HG02885 (cell line): Measurements from ENCODE around the gene PRPF40B.

Source experiments
- ATAC-seq: cut with Tn5 transposase; IDR thresholded peaks from one replicate; pipeline ENCODE4 v1.9.1; 2021; ENCODE audit warnings: mild to moderate bottlenecking; ENCODE audit not compliant: unreplicated experiment, poor library complexity

PRPF40B gene

DNA sequence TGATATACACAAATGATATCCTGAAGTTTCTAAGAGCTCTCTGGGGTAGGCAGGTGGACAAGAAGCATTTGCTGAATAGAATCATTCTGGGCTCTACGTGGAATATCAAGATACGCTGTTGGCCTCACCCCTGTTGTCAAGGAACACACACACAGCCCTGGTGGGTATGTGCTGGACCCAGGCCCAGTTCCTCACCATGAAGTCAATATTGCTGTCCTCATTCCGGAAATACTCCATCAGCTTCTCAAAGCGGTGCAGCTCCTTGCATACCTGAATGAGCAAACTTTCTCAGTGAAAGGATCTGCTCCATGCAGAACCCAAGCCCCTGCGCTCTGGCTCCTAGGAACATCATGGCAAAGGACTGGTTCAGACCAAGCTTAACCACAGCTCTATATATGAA lies 31.4 kb downstream of the PRPF40B start:
- ATAC-seq = no peak

DNA sequence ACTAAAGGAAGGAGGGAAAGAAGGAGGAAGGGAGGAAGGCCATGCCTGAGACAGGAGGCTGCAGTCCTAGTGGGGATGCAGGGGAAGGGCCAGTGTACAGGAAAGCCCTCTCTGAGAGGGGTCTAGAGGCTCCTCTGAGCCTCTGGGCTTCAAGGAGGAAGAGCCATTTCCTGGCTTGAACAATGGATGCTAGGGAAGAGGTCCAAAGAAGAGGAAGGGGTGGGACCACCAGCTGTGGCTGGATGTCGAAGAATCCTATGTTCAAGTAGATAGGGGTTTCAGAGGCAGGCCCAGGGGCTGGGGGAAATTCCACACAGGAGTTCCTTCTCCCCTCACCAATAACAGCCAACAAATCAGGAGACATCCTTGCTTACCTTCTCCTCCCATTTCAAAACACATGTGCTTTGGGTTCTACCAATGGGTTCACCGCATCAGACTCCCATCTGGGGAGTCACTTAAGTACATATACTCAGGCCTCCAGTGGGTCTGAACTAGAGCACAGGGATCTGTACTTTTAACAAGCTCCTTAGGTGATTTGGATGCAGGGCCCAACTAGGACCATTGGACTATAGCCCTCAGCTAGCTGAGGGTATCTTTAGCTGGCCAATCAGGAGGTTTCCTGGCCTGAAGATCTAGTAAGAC lies 32.4 kb downstream of the PRPF40B start:
- no peak for ATAC-seq

DNA sequence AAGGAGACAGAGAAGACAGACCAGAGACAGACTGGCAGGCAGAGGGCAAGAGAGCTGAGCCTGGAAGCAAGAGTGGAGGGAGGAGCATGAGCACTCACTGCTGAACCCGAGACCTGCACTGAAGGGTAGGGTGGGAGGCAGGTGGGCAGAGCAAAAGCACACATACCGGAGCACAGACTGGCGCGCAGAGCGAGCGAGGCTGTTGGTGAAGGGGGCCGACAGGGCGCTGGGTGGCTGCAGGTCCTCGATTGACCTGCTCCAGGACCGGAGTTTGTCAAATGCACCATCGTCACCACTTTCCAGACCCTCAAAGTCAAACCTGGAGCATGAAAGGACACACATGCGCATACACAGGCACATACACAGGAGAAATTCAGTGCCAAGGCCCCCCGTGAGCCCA lies 34.9 kb downstream of the PRPF40B start:
- no peak for ATAC-seq

DNA sequence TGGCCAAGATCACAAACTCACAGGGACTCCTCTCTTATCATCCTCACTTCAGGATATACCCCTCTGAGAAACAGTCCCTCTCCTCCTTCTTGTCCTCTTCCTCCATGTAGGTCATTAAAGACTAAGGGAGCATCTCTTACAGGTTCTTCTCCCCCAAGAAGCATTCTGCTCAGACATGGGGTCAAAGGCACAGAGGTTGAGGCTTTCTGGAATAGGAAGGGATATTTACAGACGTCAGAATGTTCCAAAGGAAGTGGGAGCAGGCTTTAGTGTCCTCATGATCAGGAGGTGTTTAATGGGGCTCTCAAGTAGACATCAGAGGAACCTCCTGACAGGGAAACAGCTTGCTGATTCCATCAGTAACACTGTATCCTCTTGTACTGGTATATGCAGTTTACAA lies 36.4 kb downstream of the PRPF40B start:
- no peak for ATAC-seq

DNA sequence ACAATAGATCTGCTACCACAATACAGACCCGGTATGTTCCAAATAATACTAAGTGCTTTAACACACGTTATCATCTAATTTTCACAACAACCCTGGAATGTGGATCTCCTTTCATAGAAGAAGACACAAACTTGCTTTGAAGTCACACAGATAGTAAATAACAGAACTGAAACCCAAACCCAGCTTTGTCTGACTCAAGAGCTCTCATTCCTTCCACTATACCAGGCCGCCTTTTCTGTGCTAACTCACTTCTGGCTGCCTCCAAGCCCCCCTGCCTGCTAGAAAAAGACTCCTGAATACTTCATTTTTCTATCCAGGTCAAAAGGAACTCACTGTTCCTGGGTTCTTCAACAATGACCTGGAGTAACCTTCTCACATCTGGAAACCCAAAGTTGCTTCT lies 37.8 kb downstream of the PRPF40B start:
- ATAC-seq = peak; percentile 52

DNA sequence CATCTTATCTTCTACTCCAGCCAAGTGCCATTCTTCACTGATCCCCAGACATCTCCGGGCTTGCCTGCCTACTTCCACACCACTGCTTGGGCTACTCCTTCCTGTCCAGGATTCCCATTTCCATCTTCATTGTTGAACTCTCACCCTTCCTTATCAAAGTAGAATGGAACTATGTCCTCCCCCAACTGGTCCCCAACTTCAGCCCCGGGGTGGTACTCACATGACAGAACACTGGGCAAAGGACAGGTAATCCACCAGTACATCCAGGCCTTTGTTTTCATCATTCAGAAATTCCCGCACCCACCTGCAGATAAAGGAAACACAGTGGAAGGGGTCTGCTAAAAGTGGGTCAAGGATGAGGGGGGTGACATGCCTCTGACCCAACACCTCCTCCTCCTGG lies 38.4 kb downstream of the PRPF40B start:
- no peak for ATAC-seq

DNA sequence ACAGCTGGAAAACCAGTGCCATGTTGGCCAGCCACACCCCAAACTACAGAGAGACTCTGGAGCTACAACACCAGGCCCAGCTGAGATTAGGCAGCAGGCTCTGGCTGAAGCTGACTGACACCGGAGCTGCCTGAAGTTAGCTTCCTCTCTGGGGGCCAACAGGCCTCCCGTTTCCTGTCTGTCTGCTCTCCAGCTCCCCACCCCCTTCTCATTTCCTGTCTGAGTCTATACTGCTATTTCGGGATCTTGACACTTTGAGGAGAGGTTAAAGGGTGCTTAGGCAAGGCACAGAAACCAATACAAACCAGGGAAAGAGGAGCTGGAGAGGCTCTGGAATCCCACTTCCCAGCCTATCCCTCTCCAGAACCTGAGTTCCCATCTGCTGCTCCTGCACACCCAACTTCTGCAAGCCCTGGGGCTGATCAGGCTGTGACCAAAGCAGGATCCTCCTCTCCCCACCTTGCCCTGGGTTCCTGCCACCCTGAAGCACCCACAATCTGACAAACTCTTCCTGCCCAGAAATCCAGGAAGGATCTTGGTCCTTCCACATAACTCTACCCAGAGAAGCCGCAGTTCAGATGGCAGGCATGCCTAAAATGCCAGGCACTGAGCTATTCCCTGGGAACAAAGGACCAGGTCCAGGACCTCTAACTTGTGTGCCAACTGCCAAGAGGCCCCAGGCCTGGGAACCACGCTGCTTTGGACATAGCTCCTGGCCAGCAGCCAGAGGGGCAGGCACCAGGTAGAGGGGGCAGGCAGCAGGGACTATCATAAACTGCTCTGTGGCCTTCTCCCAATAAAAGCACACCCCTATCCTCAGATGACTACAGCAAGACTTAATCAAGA lies 39.9 kb downstream of the PRPF40B start:
- ATAC-seq = peak; percentile 79

DNA sequence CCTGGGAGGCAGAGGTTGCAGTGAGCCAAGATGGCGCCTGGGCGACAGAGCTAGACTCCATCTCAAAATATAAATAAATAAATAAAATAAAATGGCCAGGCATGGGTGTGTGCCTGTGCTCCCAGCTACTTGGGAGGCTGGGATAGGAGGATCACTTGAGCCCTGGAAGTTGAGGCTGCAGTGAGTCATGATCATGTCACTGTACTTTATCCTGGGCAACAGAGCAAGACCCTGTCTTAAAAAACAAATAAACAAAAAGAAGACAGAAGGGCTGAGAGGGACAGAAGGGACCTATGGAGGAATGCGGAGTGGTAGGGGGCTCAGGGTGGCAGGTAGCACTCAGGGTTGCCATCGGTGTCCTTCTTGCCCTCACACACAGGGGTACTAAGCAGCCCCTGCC lies 40.8 kb downstream of the PRPF40B start:
- no peak for ATAC-seq

DNA sequence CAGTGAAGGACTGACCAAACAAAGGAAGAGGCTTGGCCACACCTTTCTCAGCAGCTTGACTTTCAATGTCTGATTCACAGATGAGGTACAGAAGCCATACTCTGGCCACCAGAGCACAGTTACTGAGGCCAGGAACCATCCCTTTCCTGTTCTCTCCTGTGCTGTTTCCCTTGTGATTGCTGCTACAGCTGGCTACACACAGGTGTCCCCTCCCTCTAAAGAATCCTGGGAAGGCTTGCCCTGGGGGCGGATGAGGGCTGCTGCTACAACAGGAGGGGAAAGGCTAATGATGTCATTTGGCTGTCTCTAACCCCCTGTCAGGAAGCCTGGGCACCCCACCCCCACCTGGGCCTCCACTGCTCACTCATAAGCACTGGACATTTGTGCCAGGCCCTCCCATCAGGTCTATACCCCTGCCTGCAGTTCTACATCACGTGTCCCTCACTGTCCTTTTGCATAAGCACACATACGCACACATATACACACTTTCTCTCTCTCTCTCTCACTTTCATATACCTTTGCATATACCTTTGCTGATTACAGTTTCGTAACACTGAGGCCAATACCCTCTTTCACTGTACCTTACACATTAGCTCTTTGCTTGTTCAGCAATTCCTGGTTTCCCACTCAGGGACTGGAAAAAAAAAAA lies 41.4 kb downstream of the PRPF40B start:
- ATAC-seq = peak; percentile 55

DNA sequence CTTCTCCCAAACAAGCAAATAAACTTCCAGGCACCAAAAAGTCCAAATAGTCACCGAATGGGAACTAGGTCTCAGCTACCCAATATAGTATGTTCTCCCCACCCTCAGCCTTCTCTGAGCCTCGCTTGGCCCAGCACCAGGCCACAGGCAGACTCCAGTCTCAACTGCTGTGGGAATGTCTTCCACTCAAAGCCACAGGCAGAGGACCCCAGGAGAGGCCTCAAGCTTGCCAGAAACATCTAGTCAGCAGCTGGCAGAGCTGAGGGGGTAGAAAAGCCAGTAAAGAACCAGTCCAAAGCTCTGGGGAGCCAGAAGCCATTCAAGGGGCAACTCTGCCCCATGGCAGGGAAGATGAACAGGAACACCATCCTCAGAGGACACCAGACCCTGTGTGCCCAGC lies 42.0 kb downstream of the PRPF40B start:
- ATAC-seq = no peak

DNA sequence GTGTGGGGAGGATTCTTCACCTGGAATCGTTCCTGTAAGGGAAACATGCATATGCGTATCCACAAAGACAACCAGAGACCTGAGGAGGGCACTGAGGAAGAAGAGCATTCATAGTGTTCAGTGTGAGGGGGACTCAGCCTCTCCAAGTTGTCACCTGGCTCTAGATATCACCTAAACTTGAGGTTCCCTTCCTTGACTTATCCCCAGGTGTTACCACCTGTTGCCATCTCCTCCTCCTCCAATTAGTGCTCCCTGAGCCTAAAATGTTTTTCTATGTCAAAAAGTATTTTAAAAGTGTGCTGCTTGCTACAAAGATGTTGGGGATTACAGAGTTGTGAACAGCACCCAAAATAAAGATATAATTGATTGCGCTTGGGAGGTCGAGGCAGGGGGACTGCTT lies 42.8 kb downstream of the PRPF40B start:
- ATAC-seq = no peak

DNA sequence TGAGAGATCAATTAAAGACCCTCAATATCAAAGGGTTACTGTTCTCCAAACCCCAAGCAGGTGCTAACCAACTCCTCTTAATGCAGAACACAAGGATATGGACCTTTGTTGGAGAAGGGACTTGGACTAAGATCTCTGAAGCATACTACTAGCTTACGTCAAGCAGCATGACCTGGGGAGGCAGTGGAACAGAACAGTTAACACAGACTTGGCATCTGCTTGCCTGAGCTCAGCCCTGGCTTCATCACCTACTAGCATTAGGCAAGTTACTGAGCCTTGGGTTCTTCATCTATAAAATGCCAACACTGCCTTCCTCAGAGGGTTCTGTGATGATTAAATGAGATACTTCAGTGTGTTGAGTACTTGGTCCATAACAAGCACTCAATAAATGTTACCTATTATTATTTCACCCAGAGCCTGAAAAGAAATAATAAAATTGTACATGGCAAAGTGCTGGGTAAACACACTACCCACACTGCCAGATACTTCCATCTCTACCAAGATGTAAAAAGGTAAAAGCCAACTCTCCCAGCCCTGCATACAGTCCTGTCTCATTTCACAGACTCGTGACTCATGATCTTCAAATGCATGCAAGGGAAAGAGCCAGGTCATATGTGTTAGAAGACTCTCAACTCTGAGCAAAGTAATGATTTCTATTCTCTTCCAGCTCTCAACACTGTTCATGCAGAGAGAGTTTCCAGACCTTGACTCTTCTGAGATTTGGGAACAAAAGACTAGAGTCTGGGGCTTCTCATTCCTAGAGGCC lies 44.1 kb downstream of the PRPF40B start:
- ATAC-seq = no peak

DNA sequence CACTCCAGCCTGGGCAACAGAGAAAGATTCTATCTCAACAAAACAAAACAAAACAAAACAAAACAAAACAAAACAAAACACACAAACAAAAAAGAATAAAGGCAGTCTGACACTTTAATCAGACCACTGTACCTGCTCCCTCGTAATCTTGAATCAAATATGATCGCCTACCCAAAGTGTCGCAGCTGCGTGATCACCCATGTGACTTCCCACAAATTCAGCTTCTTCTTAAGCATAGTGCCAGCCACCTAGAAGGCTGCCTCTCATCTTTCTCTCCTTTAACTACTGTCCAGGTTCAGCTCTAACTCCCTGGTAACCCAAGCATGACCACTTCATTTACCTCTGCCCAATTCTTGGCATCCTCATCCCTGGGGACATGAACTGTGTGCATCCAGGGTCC lies 46.4 kb downstream of the PRPF40B start:
- ATAC-seq = no peak

DNA sequence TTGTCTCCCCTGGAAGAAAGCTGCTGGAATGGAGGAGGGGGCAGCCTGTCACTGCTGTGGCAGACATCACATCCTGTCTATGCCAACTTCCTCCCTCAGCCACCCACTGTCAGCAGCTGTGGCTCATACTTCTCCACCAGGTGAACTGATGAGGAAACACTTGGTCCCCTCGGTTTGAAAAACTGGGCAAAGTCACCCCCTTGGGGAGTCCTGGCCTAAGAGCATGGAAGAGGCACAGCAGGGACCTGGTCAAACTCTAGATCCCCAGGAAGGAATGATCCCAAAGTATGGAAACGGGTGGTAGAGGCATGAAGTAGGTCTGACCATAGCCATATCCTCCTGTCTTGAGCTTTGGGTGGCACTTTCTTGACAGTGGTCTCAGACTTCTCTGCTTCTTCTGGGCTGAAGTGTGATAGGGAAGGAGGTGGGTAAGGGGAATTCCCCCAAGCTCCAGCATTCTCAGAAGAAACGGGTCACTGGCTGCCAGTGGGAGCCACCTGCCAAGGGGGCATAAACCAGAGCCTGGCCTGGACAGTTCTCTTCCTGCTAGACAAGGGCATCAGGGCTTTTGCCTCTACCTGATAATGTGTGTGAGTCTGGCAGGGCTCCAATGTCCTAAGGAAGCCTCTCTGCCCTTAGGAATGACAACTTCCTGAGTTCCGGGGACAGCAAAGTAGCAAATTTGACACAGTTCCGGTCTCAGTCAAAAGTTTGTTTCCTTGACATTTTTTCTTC lies 47.8 kb downstream of the PRPF40B start:
- ATAC-seq = no peak

DNA sequence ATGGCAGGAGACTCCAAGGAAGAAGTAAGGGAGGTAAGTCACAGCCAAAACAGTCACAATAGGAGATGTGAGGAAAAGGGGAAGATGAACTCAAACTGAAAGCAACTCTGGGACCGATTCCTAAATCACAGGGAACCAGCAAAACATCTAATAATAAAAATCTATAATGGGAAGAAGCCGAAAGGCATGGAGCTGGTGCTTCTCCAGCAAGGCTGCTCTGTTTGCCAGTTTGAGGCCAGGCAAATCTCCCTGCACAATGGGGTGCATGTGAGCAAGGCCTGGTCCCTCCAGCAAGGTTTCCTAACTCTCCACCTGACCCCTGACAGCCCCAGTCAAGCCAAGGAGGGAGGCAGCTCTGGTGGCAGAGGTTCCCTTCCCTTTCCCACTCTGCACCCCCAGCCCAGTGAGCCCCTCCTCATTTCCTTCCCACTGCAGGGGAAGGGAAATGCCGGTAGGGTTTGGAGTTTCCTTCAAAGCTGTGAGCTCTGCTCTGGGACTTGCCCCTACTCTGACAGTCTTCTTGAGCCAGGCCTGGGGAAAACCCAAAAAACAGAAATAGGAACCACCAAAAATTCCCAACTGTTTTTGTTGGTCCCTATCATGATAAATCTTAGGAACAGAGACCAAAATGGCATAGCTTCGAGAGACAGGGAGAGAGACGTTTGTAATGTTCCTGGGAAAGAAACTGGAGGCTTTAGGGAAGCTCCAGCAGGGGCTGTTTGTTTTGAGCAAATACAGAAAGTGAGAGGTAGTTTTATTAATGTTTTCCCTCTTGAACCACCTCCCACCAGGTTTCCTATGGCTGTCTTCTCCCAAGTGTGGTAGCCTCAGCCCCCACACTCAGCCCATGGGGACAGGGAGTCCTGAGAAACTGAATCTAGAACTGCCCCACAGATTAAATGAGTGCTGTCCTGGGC lies 49.2 kb downstream of the PRPF40B start:
- no peak for ATAC-seq

DNA sequence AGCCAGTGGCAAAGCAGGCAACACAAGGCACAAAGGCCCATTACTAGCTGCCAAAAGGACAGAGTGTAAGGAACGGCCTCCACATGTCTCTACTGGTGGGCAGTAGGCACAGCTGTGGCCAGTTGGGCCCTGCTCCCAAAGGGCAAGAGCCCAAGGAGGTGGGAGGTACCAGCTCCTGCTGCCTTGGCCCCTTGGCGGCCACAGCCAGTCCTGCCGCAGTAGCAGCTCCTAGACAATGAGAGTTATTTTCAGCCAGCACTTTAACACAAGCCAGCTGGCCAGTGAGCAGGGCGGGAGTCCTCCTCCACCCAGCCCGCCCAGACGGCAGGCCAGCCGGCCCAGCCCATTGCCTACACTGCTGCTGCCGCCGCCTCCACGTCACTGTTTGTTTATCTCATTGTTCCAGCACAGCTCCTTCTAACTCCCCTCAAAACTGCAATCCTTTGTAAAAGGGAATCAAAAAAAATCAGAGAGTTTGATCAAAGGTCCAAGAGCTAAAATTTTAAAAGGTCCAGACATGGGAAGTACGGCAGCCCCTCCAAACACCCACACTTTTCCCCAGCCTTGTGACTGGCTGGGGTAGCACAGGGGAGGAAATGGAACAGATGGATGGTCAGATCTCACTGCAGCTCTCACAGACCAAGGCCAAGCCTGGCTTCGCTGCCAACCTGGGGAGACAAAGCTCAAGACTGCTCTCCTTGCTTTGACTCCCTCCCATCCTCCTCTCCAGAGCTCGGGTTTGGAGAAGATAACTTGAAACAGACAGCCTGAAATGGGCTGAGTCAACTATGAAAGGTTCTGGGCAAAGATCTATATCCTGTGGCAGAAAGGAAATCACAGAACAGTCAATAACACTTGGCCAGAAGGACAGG lies 50.3 kb downstream of the PRPF40B start:
- no peak for ATAC-seq

DNA sequence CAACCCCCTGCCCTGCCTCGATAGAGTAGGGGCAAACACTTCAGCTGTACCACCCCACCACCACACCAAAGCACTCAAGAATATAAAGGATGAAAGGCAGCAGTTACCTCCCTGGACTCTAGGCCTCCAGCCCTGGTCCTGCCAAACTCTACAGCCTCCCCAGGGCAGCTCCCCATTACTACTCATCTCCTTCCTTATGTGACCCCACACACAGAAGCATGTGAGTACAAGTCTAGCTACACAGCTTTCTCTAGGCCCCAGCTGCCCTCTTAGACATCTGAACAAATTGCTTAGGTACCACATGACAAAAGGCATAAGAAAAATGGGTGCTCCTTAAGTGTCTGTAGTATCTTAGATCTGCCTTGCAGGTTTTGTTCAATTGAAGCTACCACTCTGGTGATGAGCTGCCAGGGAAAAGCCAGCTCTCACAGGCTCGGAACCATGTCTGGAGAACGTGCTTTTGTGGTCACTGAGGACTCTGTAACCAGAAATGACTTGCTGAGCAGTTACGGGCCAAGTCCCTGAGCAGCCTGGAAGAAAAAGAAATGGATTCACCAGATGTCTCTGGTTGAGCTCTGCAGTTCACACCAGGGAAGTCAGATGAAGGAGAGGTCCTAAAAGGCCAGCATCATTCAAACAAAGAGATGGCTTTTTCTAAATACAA lies 51.1 kb downstream of the PRPF40B start:
- no peak for ATAC-seq

DNA sequence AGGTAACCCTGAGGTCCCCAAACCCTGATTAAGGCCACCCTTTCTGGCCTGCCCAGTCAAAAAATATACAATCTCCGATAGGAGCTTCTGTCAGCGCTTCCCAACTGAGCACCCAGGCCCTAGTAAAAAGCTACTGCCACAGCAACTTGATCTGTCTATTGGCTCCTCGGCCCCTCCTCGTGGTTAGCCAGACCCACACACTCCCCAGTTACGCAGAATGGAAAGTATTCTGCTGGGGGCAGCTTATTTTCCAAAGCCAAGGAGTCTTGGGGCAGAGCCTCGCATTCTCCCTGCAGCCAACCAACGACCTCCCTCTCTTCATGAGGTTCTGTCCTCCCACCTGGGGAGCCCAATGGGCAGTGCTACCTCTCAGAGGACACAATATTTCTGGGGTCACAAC lies 51.8 kb downstream of the PRPF40B start:
- no peak for ATAC-seq
